HG03457 (cell line): Measurements from ENCODE around the gene ZNF678.
"Not testable (repeated sequence)": the region's sequence is repeated elsewhere in the genome, so short reads cannot be mapped to it uniquely, and the experiment has no call there.

Source experiments
- ATAC-seq: cut with Tn5 transposase; IDR thresholded peaks from one replicate; pipeline ENCODE4 v1.9.1; 2021; ENCODE audit warnings: moderate number of reproducible peaks; ENCODE audit not compliant: unreplicated experiment

Gene ZNF678

GRCh38 chr1:227549892-227550291, 13.5 kb upstream of the ZNF678 start:
- ATAC-seq = no peak

- ATAC-seq = not testable (repeated sequence)
Observed at GRCh38 chr1:227551881-227552280, 11.5 kb upstream of the ZNF678 start.

GRCh38 chr1:227556288-227556687, 7.1 kb upstream of the ZNF678 start:
- ATAC-seq = no peak

GRCh38 chr1:227557962-227558725, 5.2 kb upstream of the ZNF678 start:
- ATAC-seq = no peak

- no peak for ATAC-seq
Observed at GRCh38 chr1:227558732-227559262, 4.6 kb upstream of the ZNF678 start.

- ATAC-seq = no peak
Observed at GRCh38 chr1:227559499-227559898, 3.9 kb upstream of the ZNF678 start.

- no peak for ATAC-seq
Observed at GRCh38 chr1:227559926-227560325, 3.4 kb upstream of the ZNF678 start.

- no peak for ATAC-seq
Observed at GRCh38 chr1:227560393-227561173, 2.8 kb upstream of the ZNF678 start.

GRCh38 chr1:227561241-227561907, 2.0 kb upstream of the ZNF678 start:
- ATAC-seq = no peak

GRCh38 chr1:227562037-227562436, 1.3 kb upstream of the ZNF678 start:
- ATAC-seq = no peak

GRCh38 chr1:227562933-227563323, 428 bp upstream of the ZNF678 start:
- ATAC-seq = no peak

- ATAC-seq = no peak
Observed at GRCh38 chr1:227567256-227567655, 3.9 kb downstream of the ZNF678 start.

GRCh38 chr1:227568593-227568992, 5.2 kb downstream of the ZNF678 start:
- ATAC-seq = no peak

GRCh38 chr1:227572752-227573151, 9.4 kb downstream of the ZNF678 start:
- no peak for ATAC-seq

GRCh38 chr1:227574926-227575325, 11.6 kb downstream of the ZNF678 start:
- no peak for ATAC-seq

GRCh38 chr1:227576189-227576588, 12.8 kb downstream of the ZNF678 start:
- no peak for ATAC-seq

- ATAC-seq = no peak
Observed at GRCh38 chr1:227577500-227577899, 14.1 kb downstream of the ZNF678 start.

- ATAC-seq = no peak
Observed at GRCh38 chr1:227583354-227583753, 20.0 kb downstream of the ZNF678 start.

- ATAC-seq = no peak
Observed at GRCh38 chr1:227586733-227587132, 23.4 kb downstream of the ZNF678 start.

- no peak for ATAC-seq
Observed at GRCh38 chr1:227587968-227588367, 24.6 kb downstream of the ZNF678 start.

- not testable (repeated sequence) for ATAC-seq
Observed at GRCh38 chr1:227588769-227589168, 25.4 kb downstream of the ZNF678 start.
